Tibial nerve (tissue), 4 donors: ENCODE results near the gene CAPN3.

Experiments used
- CTCF ChIP-seq, 5 experiments: fragments of 200-600 bp in 3 of 5; fragments of 450-650 bp in 2 of 5; sonication (generic) in 3 of 5; IDR thresholded peaks; one replicate each; pipeline ENCODE4 v1.5.1; 2016 to 2019; ENCODE audit warnings: antibody characterized with exemption in 5 of 5, mild to moderate bottlenecking in 3 of 5, moderate library complexity in 2 of 5
- EP300 ChIP-seq, 2 donors: sonication (generic); formaldehyde crosslinking; IDR thresholded peaks; one replicate each; pipeline ENCODE4 v1.6.1; 2017; ENCODE audit warnings: antibody characterized with exemption in 2 of 2, mild to moderate bottlenecking in 1 of 2
- POLR2A ChIP-seq, 2 donors: fragments of 450-650 bp; IDR thresholded peaks; one replicate each; pipeline ENCODE4 v1.6.1; 2017; ENCODE audit warnings: antibody characterized with exemption in 2 of 2, mild to moderate bottlenecking in 2 of 2, moderate library complexity in 2 of 2

- TF ChIP-seq CTCF (IDR thresholded peaks at IDR 0.05) (no peak), POLR2A (IDR thresholded peaks at IDR 0.05) (no peak), EP300 (IDR thresholded peaks at IDR 0.05) (no peak)
Observed at GRCh38 chr15:42449770-42450424, 90.6 kb downstream of the CAPN3 start.
